Dedifferentiated amniotic fluid mesenchymal stem cell (primary cell): ENCODE measurements around the gene KRTAP2-4.
"Not testable (repeated sequence)": the region's sequence is repeated elsewhere in the genome, so short reads cannot be mapped to it uniquely, and the experiment has no call there.

ENCODE experiments used
- DNase-seq: peaks from one replicate; pipeline ENCODE4 v3.0.0-alpha.2; 2016; ENCODE audit errors: extremely low spot score

KRTAP2-4 gene

DNA sequence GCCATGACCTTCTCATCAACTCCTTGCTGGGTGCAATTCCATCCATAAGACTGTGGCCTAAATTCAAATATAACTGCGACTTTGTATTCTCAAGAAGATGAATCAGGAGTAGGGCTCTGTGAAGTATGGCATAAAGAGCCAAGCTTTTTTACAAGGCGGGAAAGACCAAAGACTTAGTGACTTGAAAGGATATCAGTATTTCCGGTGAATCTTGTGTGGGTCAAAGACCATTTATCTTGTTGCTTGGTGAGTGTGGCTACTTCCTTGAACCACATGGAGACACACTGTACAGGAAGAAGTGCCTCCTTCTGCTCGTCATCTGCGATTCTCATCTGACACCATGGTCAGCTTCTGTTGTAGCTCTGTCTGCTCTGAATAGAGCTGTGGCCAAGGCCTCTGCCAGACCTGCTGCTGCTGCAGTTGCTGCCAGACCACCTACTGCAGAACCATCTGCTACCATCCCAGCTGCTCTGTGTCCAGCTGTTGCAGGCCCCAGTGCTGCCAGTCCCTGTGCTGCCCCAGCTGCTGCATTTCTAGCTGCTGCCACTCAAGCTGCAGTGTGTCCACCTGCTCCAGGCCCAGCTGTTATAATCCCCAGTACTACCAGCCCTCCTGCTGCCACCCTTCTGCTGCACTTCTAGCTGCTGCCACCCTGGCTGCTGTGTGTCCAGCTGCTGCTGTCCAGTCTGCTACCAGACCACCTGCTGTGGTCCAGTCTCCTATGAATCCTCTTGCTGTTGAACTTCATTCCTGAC, 6.1 kb upstream of the KRTAP2-4 start:
- no peak for DNase-seq

- DNase-seq, result no peak
These were observed 3.4 kb upstream of the KRTAP2-4 start for GRCh38 chr17:41069031-41069430.

GRCh38 chr17:41067281-41067680, 1.6 kb upstream of the KRTAP2-4 start:
- peak; percentile 58 for DNase-seq

GRCh38 chr17:41065016-41065689, 526 bp downstream of the KRTAP2-4 start:
- DNase-seq, result not testable (repeated sequence)

GRCh38 chr17:41064301-41064700, 1.4 kb downstream of the KRTAP2-4 start:
- DNase-seq, result no peak

GRCh38 chr17:41063449-41063848, 2.2 kb downstream of the KRTAP2-4 start:
- no peak for DNase-seq

- DNase-seq, result peak; percentile 90
These were observed 3.7 kb downstream of the KRTAP2-4 start for GRCh38 chr17:41061964-41062363.

GRCh38 chr17:41060052-41060604, 5.6 kb downstream of the KRTAP2-4 start, which contains the start of gene KRTAP2-3:
TSS of gene KRTAP2-3 (minus strand) at chr17:41060114. CDS start at chr17:41060050, 64 bp downstream.
- peak; percentile 94 for DNase-seq

DNA sequence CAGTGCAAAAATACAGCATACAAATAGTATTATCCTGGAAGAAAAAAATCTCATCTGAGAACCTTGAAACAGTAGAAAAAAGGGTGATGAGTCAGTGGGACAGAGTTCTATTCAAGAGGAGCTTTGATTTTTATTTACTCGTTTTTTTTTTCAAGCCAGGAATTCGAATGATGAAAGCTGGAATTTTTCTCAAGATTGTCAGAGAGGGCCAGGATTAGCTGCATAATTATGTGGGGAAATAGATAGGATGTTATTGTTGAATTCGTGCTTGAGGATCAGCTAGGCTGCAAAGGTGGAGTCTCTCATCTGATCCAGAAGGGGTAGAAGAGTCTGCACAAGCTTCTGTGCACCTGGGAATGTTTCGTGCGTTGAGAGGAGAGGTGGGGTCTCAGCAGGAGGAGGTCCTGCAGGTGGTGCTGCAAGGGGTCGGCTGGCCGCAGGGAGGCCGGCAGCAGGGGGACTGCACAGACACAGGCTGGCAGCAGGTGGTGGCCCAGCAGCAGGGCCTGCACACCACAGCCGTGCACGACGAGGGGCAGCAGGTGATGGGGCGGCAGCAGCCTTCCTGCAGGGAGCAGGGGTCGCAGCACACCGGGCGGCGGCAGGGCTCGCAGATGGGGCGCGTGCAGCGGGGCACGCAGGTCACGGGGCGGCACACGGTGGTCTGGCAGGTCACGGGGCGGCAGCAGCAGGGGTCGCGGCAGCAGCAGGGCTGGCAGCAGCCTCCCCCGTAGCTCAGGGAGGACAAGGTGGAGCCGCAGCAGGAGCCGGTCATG, 6.2 kb downstream of the KRTAP2-4 start:
- peak; percentile 84 for DNase-seq

- DNase-seq, result no peak
These were observed 6.9 kb downstream of the KRTAP2-4 start for GRCh38 chr17:41058741-41059140.

DNA sequence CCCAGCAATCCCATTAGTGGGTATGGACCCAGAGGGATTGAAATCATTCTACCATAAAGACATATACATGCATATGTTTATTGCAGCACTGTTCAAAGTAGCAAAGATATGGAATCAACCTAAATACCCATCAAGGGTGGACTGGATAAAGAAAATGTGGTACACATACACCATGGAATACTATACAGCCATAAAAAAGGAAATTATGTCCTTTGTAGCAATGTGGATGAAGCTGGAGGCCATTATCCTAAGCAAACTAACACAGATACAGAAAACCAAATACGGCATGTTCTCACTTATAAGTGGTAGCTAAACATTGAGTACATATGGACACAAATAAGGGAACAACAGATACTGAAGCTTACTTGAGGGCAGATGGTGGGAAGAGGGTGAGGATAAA, 8.1 kb downstream of the KRTAP2-4 start:
- DNase-seq, result no peak

DNA sequence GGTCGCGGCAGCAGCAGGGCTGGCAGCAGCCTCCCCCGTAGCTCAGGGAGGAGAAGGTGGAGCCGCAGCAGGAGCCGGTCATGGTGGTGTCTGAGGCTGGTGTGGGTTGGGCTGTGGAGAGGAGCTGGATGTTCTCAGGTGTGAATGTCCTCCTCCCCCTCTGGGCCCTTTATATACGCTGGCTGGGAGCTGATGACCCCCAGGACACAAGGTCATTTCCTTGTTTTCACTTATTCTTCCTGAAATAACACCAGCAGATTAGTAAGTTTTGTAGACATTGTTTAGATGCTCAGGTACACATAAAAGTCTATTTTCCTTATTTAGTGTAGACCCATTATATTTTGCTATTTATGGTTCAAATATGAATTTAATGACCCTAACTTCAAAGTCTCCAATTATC, 10.5 kb downstream of the KRTAP2-4 start, which contains the start of gene KRTAP2-2:
Gene KRTAP2-2, minus strand, starts transcription at position 101 of the 400 bp plus-strand sequence. Its CDS starts 19 bp downstream, at position 82.
- DNase-seq, result not testable (repeated sequence)

DNA sequence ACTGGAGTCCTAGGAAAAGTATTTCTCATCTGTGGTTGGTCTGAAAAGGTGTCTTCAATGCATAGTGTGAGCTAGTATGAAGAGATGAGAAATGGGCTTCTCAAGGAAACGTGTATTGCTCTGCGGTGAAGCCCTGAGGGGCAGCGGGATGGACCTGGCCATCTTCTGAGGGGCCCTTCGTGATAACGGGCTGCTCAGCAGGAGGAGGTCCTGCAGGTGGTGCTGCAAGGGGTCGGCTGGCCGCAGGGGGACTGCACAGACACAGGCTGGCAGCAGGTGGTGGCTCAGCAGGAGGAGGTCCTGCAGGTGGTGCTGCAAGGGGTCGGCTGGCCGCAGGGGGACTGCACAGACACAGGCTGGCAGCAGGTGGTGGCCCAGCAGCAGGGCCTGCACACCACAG, 11.1 kb downstream of the KRTAP2-4 start:
- DNase-seq, result not testable (repeated sequence)

- DNase-seq, result no peak
These were observed 11.7 kb downstream of the KRTAP2-4 start for GRCh38 chr17:41054025-41054424.

GRCh38 chr17:41052566-41052965, 13.1 kb downstream of the KRTAP2-4 start:
- DNase-seq, result no peak

GRCh38 chr17:41049110-41049509, 16.6 kb downstream of the KRTAP2-4 start:
- DNase-seq, result peak; percentile 42

- DNase-seq, result peak; percentile 71
These were observed 17.2 kb downstream of the KRTAP2-4 start for GRCh38 chr17:41048441-41048840.

DNA sequence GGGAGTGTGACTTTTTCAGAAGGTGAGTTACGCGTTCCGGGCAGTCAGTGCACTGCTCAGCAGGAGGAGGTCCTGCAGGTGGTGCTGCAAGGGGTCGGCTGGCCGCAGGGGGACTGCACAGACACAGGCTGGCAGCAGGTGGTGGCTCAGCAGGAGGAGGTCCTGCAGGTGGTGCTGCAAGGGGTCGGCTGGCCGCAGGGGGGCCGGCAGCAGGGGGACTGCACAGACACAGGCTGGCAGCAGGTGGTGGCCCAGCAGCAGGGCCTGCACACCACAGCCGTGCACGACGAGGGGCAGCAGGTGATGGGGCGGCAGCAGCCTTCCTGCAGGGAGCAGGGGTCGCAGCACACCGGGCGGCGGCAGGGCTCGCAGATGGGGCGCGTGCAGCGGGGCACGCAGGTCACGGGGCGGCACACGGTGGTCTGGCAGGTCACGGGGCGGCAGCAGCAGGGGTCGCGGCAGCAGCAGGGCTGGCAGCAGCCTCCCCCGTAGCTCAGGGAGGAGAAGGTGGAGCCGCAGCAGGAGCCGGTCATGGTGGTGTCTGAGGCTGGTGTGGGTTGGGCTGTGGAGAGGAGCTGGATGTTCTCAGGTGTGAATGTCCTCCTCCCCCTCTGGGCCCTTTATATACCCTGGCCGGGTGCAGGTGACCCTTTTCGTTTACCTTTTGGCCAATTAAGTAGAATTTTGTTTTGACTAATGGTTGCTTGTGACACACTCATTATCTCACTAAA, 18.8 kb downstream of the KRTAP2-4 start, which contains the start of gene KRTAP2-1:
Gene KRTAP2-1, minus strand, starts transcription at position 582 of the 731 bp plus-strand sequence. Its CDS starts 49 bp downstream, at position 533.
- DNase-seq, result not testable (repeated sequence)

- no peak for DNase-seq
These were observed 22.7 kb downstream of the KRTAP2-4 start for GRCh38 chr17:41042953-41043352.

- not testable (repeated sequence) for DNase-seq
These were observed 24.7 kb downstream of the KRTAP2-4 start, which contains the start of gene KRTAP1-1 for GRCh38 chr17:41040783-41041571. TSS of gene KRTAP1-1 (minus strand) at chr17:41041450. CDS start at chr17:41041397, 53 bp downstream.
